DMS153 (cell line): ENCODE results near the gene BFSP2.

ENCODE experiments used
- DNase-seq: peaks from one replicate; lab custom pipeline; 2025; lab: John Stamatoyannopoulos, UW

BFSP2 gene

DNA sequence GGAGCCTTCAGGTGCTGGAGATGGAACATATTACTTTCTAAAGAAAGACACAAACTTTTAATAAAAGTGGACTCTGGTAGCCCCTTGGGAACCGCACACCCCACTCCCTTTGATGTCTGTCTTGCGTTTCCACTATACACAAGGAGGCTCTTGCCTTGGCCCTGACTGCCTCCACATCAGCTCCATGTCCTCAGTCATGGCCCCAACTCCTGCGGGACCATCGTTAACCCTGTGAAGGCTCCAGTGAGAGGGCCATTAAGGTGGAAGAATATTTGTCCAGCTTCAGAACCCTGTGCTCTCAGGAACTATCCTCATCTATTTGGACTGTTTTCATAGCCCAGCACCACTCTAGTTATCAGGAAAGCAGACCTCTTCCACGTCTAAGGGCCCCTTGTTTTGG, 16.1 kb upstream of the BFSP2 start:
- no peak for DNase-seq

DNA sequence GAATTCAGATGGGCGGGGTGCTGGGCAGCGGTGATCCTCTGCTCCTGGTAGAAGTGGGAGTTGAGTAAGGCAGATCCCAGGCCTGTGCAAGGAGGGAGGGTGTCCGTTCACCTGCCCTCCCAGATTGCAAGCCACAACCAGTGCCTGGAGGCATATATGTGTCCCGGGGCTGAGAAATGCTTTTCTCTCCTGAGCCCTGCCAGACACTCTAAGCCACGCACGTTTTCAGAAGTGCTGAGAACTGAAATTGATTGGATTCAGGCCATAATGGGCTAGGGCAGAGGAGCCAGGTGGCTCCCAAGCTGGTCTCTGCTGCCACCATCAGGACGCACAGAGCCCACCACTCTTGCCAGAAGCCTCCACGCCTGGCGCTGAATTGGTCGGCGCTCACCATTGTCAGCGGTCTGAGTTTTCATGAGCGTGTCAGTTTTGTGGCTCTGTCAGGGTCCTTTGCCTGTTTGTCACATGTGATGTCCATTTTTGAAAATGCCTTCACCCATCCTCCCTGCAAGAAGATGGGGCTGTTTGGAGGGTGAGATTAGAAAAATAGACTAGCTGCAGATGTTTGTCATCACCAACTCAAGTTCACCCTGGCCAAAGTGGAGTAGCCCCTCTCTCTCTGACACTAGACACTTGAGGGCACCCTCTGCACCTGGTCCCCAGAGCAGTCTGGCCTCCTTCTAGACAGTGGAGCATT, 15.4 kb upstream of the BFSP2 start:
- DNase-seq = no peak

DNA sequence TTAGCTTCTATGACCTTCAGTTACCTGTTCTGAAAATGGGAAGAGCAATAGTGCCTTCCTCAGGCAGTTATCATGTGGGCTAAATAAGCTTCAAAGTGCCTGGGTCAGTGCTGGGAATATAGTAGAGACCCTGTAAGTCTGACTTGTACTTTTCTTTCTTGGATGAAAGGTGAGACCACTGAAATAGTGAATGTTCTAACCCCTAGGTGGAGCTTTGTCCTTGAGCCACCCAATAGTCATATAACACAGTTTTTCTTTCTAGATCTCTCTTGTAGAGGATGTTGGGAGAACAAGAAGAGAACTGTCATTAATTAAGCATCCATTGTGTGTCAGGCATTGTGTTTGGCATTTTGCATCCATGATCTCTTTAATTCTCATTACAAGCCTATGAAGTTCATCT, 13.0 kb upstream of the BFSP2 start:
- DNase-seq = no peak

DNA sequence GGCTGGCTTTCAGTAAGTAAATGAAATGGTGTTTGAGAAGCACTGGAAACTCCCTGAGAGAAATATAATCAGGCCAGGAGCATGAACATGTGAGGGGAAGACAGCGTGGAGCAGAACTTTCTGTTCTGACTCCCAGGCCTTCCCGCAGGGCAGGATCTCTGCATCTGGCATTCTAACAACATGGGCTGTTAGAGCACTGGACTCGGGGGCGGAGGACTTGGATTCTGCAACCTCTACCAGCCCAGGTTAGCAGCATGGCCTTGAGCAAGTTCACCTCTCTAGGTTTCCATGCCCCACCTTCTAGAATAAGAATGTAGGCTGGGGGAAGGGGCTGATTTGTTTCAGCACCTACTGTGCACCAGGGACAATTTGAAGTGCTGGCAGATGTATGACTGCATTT, 12.5 kb upstream of the BFSP2 start:
- DNase-seq = no peak

DNA sequence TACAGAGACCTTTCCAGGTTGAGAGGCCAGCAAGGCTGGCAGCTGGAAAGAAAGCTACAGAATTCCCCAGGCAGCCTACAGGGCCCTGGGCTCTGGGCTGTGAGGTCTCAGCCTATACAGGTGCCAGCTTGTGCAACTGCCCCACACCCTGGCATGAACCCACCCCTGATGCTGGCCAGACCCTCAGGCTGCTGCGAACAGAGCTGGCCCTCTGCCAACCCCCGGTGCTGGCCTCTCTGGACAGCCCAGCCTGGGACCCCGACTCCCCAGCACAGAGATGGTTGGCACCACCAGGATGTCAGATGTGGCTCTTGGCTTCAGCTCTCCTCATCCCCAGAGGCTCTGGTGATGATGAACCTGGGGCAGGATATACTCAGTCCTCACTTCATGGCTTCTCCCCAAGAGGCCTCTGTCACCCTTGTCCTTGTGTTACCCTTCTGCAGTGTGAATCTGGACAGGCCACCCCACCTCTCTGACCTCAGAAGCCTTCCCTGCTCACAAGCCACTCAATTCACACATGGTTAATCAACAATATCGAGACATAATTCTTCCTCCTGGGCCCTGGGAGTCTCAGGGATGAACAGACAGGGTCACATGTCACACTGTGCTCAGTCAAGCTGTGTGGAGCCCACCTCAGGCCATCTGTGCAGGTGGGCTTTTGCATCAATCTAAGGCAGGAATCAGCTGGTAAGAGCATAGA, 11.0 kb upstream of the BFSP2 start:
- no peak for DNase-seq

DNA sequence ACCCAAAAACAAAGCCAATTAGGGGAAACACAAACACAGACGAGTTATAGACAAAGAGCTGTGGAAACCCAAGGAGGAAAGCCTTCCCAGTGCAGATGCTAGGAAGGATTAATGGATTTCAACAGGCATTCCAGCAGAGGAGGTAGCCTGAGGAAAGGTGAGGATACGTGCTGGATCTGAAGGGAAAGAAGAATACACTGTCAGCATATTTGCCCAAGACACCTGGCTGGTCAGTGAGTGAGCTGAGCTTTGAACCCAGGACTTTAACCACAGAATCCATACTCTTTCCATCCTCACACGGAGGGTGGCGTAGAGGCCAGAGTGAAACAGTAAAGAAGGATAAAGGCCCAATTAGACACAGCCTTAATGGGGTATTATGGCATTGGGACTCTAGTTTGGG, 9.1 kb upstream of the BFSP2 start:
- no peak for DNase-seq

DNA sequence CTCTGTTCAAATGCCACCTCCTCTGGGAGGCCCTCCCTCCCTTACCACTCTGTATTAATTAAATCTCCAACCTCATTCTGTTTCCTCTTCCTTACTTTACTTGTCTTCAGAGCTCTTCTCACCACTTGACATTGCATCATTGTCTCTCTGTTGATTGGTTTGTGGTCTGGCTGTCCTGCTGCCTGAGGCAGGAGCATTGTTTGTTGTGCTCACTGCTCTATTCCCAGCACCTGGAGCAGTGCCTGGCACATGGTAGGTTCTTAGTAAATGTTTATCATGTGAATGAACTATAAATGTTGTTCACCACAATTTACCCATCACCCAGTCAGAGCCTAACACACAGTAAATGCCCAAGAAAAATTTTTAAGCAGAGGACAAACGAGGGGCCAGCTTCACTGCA, 6.7 kb upstream of the BFSP2 start:
- DNase-seq = no peak

DNA sequence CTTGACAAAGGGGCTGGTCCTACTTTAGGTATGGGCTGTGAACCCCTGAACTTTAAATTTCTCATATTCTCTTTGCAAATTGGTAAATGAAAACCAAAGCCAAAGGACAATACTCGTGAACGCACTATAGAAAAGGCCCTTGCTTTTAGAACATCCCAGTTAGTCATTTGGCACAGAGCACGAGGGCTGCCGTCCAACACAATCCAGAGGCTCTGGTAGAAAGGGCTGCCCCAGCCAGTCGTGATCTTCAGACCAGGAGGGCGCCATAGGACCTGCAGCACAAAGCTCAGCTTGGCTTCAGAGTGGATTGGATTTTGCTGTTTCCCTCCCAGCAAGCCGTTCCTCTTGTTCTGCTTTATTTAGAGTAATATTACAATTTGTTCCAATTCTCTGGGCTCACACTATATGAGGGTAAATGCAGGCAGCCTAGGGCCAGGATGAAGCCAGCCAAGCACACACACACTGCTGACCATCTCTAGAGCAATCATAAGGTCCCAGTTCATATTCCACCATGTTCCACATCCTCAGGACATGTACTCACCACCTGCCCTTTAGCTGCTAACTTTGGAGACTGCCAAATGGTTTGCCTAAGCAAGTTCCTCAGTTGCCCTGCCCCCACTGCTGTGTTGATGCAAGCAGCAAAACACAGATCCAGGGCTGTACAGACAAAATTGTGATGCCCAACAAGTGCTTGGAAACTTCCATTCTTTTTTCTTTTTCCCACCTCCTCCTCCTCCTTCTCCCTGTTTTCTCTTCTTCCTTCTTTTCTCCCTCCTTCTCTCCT, 6.0 kb upstream of the BFSP2 start:
- DNase-seq = no peak

DNA sequence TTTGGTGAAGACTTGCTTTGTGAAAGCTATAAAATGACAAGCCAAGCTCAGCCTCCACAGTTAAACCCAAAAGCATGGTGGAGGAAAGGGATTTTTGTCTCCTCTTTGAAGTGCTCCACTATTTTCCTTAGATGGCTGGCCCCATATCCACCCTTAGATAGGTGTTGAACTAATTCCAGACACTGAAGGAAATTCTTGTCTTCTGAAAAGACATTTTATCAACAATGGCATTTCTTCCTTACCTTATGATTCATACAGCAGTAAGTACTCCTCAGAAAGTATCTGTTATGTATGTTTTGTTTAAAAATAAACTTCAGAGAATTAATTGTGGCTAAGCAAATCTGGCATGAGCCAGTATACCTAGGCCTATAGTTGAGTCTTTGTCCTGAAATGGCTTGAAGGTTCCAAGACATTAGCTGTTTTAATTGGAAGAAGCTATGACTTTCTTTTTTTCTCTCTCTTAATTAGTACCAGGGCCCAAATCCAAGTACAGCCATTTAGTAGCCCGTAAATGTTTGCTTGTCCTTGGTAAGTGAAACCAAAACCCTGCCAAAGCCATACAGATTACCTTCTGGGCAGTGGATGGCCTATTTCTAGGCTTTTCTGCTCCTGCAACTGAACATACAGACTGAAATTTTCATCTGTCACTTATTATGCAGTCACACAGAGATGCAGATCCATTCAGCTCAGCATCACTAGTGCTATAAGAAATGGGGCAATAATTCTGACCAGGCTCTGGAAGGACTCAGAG, 5.1 kb upstream of the BFSP2 start:
- no peak for DNase-seq

DNA sequence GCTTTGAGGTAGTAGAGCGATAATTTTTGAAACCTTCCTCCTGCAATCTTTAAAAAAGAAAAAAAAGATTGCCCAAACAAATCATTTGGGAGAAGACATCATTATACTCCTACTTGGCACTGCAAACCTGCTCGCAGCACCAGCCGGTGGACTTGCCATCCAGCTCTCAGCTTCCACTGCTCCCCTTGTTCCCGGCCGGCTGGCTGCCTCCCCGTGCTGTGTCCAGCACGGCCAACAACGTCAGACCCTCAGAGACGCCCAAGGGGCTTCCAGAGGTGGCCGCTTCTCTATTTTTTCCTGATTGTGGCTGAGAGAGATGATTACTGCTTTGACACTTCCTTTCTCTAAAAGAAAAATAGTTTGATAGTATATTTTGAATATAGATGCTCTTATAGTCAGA, 3.0 kb upstream of the BFSP2 start:
- DNase-seq = no peak

DNA sequence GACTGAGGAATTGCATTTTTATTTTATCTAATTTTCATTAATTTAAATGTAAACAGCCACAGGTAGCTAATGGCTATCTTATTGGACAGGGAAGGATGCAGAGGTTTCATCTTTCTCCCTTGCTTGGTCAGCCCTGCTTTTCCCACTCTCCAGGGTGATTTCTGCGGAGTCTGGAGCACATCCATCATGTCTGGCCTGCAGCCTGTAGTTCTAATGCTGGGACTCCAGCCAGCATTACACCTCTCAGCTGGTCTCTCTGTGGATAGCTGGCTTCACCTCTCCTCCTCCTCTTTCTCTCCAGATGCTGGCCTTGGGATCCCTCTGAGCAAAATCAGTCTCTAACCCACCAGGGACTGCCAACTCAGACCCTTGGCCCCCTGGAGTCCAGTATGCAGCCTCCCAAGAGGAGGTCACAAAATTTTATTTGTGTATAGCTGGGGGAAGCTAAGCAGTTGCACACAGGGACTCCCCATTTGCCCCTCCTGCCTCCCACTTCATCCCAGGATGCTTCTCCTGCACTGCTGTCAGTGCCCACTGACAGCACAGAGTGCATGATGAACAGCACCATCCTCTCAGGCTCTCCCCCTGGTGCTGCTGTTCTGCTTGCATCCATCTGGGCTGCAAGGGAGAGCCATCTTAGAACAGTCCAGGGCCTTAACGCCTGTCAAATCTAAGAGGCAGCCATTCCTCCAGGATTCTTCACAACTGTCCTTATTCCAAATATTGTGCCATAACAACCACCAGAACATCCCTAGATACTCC, 1.7 kb downstream of the BFSP2 start:
- no peak for DNase-seq

DNA sequence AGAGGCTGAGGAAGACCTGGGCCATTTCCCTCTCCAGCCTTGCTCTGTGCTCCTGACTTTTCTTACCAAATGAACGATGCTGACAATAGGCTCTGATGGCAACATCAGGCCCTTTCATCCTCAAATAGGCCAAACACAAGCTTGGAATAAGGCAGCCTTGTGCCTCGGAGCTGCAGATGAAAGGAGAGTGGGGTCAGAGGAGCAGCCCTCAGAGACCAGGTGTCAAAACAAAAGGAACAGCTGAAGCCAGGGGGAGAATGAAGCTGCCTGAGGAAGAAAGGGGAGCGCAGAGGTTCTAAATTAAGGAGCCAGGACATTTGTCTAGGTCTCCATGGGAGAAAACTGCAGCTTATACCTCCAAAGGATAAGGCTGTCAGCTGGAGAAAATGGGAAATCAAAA, 5.1 kb downstream of the BFSP2 start:
- DNase-seq = no peak

DNA sequence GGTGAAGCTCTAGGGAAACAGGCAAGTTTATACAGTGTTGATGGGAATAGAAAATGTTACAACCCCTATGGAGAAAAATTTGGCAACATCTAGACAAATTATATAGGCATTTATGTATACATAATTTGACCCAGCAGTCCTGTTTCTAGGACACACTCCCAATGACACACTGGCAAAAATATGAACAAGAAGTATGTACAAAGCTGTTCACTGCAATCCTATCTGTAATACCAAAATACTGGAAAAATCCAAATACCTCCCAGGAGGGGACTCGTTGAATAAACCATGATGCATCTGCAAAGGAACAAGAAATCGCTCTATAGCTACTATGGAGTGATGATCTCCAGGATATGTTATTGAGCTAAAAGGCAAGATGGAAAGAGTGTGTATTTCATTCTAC, 8.5 kb downstream of the BFSP2 start:
- DNase-seq = no peak

DNA sequence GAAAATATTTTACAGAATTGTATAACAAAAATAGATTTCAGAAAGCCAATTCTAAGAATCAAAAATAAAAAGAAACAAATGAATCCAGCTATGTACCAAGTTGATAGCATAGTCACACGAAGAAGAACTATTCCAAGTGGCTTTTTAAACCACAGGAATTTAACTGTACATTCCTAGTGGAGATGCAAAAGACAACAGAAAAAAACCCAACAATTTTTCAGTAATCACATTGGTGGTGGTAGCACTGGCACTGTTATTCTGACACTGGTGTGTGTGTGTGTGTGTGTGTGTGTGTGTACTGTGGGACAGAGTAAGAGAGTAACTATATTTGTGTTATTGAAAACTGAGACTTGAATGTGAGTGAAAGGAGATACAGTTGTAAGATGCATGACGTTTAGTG, 9.1 kb downstream of the BFSP2 start:
- DNase-seq = no peak

DNA sequence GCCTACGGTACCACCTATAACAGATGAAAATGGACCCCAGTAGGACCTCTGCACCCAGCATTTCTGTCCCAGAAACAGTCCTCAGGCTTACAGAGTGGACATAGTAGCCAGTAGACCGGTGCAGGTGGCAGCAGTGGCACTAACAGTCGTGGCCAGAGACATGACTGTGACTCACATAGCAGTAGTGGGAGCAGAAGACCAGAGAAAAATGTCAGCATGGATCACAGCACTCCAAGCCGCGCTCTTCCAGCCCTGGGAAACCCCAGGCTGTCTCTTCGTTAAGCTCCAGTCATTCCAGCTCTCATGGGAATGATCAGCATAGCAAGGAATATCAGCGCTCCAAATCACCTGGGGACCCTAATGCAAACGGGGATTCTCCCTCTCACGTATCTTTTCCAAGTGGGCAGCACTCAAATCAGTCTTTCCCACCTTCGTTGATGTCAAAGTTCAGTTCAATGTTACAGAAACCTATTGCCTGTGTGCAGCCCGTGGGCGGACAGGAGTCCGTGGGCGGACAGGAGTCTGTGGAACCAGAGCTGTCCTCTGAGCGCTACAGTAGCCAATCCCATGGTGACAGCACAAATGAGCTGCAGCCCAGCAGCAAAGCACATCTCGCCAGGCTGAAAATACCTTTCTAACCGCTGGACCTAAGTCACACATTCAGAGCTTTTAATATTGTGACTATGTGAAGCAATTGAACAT, 10.5 kb downstream of the BFSP2 start:
- DNase-seq = no peak

DNA sequence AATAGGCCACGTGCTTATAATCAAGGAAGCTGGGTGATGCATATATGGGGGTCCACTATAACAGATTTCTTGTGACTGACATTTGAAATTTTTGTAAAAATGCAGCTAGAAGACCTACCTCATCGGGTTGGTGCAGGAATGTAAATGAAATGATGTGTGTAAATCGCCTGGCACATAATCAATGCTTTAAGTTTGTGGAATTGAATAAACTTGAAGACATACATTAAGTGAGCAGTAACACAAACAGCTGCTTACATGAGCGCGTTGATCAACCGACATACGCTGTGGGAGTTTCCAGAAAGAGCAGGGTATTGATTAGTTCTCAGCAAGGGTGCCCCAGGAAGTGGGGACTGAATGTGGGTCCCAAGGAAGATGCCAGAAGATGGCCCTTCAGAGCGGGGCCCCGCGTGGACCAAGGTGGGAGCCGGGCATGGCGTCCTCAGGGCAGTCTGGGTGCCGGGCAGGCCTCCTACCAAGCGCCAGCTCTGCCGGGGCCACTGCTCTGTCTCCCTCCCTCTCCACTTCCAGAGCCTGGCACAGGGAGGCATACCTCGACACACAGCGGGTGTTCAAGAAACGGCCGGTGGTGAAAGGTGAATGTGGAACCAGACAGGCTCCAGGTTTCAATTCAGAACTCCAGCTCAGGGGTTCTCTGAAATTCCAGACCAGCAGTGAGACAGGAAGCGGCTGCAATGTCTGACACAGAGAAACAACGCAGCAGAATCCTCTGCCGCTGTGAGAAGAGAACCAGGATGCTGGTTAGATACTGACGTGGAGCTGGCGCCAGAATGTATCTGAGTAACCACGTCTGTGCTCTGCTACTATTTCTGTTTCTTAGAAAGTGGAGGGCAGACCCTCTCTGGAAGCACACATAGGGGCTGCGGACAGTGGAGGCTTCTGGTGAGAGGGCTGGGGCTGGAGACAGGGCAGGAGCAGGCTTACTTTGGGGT, 12.6 kb downstream of the BFSP2 start:
- no peak for DNase-seq

DNA sequence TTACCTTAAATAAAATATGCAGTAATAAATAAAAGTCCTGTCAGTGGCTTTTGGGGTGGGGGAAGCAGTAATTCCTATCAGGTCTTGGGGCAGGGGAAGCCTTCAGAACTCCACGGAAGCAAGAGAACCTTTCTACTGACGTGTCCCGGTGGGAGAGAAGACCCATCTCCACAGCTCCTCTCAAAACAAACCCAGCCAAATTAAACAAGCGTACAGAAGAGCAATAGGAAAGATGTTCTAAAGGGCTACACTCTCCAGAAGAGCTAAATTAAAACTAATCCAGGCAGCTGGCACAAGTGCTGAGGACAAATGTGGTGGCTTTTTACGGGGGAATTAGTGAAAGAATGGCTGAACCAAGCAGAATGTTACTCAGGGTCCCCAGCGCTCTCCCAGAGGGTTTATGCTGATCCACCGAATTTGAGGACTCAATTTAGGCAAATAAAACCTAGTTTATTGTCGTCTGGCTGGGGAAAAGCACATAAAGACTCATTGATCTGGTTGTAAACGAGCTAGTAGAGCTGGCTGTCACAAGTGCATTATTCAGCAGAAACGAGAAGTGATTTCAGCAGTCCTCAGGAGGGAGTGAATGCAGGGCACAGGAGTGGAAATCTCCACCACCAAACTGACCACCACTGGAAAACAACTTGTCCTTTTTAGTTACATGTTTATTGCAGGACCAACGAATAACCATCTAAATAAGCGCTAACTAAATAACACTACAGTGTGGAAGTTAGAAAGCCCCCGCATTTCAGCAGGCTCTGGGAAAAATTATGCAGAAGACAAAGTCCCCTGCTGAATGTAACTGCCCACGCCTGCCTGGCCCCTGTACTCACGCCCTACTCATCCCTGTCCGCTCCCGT, 13.5 kb downstream of the BFSP2 start:
- DNase-seq = peak; percentile 30

DNA sequence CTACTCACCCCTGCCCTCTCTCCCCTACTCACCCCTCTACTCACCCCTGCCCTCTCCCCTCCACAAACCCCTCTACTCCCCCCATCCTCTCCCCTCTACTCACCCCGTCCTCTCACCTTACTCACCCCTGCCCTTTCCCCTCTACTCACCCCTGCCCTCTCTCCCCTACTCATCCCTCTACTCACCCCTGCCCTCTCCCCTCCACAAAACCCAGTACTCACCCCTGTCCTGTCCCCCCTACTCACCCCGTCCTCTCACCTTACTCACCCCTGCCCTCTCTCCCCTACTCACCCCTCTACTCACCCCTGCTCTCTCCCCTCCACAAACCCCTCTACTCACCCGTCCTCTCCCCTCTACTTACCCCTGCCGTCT, 14.2 kb downstream of the BFSP2 start:
- DNase-seq = no peak

DNA sequence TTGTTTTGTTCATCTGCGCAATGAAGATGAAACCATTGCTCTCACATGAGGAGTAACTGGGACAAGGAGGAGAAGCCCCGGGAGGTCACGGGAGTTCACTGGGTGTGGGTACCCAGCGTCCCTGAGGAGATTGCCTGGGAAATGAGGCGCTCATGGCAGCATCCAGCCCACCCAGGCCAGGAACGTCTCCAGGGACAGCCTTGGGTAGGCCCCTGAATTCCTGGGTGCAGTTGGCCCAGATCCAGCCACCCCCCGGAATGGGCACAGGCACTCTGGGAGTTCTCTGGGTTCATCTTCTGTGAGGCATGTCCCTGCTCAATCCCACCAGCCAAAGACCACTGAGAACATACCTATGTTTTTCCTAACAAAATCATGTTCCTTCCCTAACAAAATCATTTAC, 18.5 kb downstream of the BFSP2 start:
- DNase-seq = no peak
